Activated CD8-positive, alpha-beta memory T cell treated with anti-CD3 and anti-CD28 coated beads, Interleukin-2, amount 50 U/mL, for 48 hours (primary cell): Measurements from ENCODE around the gene PDZD2.
"Not testable (repeated sequence)": the region's sequence is repeated elsewhere in the genome, so short reads cannot be mapped to it uniquely, and the experiment has no call there.

Source experiments
- DNase-seq: peaks from one replicate; pipeline ENCODE4 v3.0.0-alpha.2; 2020

PDZD2 gene

DNA sequence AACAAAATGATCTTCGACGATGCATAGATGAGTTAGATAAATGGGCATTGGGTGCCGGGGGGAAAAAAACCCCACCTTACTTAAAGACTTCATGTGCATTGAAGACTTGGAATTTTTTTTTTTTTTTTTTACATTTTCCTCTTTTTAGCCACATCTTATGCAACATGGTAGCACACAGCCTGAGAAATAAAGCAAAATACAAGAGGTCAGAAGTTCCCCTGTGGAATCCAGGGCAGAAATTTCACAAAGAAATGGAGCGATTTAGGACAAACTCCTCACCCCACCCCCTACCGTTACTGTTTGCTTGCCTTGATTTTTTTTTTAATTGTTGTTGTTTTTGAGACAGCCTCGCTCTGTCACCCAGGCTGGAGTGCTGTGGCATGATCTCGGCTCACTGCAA lies 382.0 kb downstream of the PDZD2 start:
- DNase-seq: no peak

DNA sequence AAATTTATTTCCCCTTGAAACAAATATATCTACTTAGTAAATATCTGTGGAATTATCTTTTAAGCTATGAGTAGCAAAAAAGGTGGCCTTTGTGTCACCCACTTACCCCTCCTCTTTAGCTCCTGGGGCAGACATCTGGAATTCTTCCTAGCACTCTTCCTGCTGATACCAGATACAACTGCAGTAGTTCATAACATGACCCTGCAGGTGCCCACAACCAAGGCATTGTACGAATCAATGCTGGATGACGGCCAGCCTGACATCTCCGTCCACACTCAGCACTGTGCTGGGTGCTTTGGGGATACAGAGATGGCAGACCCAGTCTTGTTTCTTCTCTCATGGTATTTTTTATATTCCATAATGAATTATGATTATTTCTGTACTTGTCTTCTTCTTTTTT lies 382.8 kb downstream of the PDZD2 start:
- no peak for DNase-seq

DNA sequence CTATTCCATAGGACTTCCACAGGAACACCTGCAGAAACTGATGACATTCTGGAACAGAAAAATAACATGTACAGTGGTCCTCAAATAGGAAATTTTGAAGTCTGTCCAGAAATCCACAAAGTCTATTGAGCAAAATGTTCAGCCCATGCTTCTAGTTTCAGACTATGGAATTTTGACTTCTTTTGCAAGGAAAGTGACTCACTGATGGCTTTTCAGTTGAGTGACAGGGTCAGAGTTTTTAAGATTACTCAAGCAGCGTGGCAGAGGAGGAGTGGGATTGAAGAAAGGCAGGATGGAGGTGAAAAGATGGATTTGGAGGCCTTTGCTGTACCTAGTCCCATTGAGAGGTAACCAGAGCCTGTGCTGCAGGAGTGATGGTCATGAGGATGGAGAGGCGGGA lies 383.7 kb downstream of the PDZD2 start:
- DNase-seq: no peak

DNA sequence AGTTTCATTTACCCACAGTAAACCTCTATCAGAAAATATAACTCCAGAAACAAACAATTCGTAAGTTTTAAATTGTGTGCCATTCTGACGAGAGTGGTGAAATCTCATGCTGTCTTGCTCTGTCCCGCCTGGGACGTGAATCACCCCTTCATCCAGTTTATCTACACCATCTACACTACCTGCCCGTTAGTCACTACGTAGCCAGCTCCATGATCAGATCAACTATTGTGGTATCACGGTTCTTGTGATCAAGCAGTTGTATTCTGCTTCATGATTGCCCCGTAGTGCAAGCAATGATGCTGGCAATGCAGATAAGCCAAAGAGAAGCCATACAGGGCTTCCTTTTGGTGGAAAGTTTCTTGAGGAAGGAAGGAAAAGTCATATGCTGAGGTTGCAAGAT lies 384.9 kb downstream of the PDZD2 start:
- no peak for DNase-seq

DNA sequence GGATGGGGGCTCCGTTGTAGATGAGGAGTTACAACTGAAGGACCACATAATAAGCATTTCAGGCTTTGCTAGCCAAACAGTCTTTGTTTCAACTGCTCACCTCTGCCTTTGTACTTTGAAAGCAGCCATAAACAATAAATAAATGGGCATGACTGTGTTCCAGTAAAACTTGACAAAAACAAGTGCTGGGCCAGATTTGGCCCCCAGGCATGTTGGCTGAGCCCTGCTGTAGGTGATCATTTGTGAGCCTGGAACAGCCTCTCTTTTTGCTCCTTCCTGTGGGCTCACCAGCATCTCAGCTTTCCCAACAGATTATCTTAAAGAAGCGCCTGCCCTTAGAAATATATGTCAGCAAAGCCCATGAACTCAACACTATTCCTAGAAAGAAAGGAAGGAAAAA lies 385.8 kb downstream of the PDZD2 start:
- no peak for DNase-seq

GRCh38 chr5:32027093-32027716 lies 388.3 kb downstream of the PDZD2 start:
- no peak for DNase-seq

- no peak for DNase-seq
Observed at GRCh38 chr5:32027717-32028458, 389.0 kb downstream of the PDZD2 start.

DNA sequence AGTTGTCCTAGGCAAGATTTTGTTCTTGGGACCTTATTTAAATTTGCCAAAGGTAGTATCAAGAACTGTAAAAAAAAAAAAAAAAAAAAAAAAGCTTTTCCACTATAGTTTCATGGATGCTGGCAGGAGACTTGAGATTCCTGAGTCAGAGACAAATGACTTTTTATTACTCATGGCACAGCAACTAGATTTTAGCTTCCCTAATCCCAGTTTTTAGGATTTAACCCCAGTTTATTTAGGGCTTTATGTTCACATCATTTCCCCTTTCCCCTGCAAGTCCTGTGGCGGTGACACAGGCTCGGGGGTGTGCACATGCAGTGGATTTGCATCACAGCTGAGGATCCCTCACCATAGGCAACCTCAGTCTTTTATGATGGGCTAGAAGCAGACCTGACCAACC lies 390.3 kb downstream of the PDZD2 start:
- DNase-seq: no peak

- DNase-seq: no peak
Observed at GRCh38 chr5:32029781-32030180, 390.9 kb downstream of the PDZD2 start.

DNA sequence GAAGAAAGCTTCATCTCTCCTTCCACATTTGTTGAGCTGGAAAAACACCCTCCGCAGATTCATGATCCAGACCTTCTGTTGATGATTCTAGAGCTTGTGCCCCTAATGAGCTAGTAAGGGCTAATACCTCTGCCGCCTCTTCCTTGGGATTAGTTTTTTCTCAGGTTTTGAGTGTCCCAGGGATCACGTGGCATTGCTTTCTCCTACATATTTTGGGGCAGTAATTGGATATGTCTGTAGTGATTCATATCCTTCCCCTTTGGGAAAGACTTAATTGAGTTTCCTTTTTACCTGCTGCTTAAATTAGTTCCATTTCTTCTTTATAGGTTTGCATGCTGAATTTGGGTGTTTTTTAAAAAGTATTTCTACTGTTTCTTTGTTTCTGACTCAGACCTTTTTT lies 391.3 kb downstream of the PDZD2 start:
- no peak for DNase-seq

DNA sequence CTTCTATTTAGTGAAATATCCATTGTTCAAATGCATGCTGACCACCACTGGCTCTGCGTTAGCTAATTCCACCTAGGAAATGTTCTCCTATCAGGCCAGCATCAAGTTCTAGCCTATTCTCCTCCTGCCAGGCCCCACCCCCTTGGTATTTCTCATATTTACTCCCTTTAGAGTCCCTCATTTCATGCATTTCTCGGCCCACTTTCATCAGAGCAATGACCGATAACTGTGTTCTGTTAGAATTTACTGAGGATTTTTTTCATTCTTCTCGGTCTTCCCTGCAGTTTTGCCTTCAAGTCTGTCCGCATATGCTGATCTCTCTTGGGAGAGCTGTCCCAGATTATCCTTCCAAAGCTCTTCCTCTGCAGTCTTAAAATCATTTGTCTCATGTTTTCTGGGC lies 391.8 kb downstream of the PDZD2 start:
- DNase-seq: no peak

GRCh38 chr5:32031089-32031488 lies 392.2 kb downstream of the PDZD2 start:
- DNase-seq: no peak

DNA sequence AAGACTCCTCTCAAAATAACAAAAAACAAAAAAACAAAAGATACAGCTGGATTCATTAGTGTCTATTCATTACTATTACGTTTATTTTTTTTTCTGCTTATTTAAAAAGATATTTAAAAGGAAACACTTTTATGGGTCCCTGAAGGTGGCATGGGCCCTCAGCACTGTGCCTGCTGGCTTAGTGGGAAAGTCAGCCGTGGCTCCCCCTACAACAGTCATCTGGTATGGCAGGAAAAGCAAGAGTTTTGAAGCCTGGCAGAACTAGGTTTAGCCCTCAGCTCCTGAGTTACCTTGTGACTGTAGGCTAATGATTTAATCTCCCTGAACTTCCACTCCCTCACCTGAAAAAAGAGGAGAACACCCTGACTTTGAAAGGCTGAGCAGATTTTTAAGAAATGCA lies 399.6 kb downstream of the PDZD2 start:
- DNase-seq: no peak

DNA sequence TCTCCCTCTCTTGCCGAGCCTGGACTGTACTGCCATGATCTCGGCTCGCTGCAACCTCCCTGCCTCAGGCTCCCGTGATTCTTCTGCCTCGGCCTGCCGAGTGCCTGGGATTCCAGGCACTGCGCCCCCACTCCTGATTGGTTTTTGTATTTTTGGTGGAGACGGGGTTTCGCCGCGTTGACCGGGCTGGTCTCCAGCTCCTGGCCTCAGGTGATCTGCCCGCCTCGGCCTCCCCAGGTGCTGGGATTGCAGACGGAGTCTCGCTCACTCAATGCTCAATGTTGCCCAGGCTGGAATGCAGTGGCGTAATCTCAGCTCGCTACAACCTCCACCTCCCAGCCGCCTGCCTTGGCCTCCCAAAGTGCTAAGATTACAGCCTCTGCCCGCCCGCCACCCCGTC lies 400.2 kb downstream of the PDZD2 start:
- not testable (repeated sequence) for DNase-seq

DNA sequence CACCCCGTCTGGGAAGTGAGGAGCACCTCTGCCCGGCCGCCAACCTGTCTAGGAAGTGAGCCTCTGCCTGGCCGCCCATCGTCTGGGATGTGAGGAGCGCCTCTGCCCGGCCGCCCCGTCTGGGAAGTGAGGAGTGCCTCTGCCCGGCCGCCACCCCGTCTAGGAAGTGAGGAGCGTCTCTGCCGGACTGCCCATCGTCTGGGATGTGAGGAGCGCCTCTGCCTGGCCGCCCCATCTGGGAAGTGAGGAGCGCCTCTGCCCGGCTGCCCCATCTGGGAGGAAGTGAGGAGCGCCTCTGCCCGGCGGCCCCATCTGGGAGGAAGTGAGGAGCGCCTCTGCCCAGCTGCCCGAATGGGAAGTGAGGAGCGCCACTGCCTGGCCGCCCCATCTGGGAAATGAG lies 400.7 kb downstream of the PDZD2 start:
- DNase-seq: not testable (repeated sequence)

DNA sequence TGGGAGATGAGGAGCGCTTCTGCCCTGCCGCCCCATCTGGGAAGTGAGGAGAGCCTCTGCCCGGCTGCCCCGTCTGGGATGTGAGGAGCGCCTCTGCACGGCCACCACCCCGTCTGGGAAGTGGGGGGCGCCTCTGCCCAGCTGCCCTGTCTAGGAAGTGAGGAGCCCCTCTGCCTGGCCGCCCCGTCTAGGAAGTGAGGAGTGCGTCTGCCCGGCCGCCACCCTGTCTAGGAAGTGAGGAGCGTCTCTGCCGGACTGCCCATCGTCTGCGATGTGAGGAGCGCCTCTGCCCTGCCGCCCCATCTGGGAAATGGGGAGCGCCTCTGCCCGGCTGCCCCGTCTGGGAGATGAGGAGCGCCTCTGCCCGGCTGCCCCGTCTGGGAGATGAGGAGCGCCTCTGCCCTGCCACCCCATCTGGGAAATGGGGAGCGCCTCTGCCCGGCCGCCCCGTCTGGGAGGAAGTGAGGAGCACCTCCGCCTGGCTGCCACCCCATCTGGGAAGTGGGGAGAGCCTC lies 401.3 kb downstream of the PDZD2 start:
- DNase-seq: not testable (repeated sequence)

DNA sequence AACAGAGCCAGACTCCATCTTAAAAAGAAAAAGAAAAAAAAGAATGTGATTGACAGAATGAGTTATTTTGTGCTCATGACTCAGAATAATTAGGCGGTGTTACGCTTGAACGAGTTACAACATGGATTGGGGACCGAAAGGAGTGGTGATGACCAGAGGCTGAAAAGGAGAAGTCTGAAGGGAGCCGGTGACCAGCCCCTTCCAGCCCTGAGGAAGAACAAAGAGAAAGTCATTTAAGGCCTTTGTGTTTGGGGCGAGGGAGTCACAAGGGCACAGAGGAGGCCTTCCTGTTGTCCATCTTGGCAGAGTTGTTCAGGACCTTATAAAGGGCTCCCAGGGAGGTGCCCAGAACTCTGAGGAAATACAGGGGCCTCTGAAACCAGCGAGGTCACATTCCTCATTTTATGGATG lies 403.6 kb downstream of the PDZD2 start:
- DNase-seq: no peak

DNA sequence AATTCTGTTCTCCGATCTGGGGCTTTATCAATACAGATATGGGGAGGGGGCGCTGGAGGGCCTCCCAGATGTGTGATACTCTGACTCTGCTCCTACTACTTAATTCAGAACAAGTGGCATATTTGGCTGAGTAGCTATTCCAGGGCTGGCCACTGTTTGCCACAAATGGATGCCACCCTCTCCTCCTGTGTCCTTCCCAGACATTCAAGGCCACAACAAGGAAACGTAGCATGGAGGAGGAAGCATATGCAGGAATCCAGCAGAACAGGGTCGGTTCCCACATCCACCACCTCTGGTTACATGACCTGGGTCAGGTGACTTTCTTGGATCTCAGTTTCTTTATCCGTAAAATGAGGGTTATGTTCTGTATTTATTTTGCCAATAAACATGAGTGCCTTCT lies 404.2 kb downstream of the PDZD2 start:
- no peak for DNase-seq

- DNase-seq: no peak
Observed at GRCh38 chr5:32044434-32044833, 405.5 kb downstream of the PDZD2 start.

DNA sequence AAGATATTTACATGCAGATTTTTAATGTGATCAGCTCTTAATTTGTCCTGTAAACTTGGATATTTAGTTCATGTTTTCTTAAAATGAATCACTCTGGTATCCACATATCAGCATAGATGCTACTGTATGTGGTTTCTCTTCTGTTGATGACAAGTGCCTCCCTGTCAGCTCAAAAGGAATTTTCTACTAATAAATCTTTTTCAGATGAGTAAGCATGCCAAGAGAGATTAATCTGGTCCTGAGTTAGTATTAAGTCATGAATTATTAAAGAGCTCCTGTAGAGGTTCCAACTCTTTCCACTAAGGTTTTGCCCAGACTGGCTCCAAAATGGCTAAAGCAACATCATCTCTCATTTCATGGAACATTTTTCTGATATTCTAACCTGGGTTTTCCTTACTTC lies 406.0 kb downstream of the PDZD2 start:
- no peak for DNase-seq

GRCh38 chr5:32047056-32047455 lies 408.1 kb downstream of the PDZD2 start:
- DNase-seq: no peak

- DNase-seq: no peak
Observed at GRCh38 chr5:32051796-32052195, 412.9 kb downstream of the PDZD2 start.

GRCh38 chr5:32055891-32056866 lies 417.2 kb downstream of the PDZD2 start:
- DNase-seq: no peak
